8988T (cell line): ENCODE measurements around the gene NR2F1-AS1.
"Not testable (repeated sequence)": the region's sequence is repeated elsewhere in the genome, so short reads cannot be mapped to it uniquely, and the experiment has no call there.

ENCODE experiments used
- DNase-seq: peaks from one replicate; pipeline ENCODE4 v3.0.0; 2011

NR2F1-AS1 gene

DNA sequence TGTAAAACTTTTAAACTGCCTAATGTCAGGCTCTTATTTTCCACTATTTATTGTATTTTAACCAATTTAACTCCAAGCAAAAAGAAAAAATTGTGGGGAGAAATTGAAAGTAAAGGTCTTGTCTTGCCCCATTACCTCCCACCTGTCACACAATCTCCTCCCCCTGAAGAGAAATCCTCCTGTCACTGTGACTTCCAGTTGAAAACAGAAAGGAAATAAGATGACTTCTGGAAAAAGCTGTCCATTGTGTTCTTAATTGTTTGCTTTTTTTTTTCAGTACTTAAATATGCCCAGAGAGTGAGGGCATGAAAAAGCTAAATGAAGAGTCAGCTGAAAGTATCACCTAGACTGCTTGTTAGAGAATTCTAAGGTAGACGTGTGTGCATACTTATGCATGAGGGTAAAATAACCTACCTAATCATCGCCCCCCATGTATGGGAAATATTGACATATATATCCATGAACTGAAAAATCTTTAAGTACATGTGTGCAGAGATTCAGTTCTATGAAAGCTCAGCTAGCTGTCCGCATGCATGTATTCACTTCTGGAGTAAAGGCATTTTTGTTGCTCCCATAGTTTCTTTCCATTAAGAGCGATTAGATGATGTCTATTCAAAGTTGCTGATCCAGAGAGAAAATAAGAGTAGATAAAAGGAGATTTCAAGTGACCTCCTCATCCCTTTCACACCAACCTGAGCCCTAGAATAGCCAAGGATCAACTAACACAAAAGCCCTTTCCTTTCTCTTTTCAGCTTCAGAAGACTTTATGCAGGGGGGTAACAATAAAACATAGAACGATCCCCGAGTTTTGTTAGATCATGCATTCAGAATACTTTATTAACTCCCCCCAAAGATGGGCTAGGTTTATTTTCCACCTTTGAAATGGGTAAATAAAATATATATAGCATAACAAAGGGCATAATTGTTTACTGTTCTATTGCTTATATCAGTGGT is 5.3 kb downstream of the NR2F1-AS1 start:
- no peak for DNase-seq

DNA sequence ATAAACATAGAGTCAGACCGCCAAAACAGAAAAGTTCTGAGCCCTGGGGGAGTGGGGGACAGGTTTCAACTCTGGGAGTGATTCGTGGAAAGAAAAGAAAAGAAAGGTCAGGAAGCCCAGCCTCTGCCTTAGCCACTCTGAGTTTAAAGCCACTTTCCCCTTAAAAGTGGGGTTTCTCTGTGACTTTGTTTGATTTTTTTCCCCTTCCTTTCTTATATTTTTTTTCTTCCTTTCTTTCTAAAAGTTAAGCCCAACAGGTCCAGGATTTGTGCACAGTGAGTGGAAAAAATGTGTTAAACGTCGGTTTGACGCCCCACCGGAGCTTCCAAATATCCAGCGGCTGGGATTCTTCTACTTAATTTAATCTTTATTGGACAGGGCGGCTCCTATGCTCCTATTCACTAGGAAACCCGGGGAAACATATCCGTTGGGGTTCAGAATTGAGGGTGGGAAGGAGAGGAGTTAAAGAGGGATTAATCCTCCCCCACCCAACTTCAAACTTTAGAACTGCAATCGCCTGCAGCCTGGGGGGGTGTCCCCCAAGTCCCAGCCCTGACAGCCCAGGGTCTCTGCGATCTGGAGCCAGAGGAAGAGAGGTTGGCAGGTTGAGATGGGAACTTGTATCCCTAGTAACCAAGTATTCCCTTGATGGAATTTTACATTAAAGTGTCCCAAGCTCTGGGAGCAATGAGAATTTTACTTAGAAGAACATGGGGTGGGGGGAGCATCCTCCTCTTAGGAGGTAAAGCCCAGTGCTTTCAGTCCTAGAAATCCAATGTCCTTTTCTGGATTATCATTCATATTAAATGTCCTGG is 6.3 kb downstream of the NR2F1-AS1 start:
- no peak for DNase-seq

DNA sequence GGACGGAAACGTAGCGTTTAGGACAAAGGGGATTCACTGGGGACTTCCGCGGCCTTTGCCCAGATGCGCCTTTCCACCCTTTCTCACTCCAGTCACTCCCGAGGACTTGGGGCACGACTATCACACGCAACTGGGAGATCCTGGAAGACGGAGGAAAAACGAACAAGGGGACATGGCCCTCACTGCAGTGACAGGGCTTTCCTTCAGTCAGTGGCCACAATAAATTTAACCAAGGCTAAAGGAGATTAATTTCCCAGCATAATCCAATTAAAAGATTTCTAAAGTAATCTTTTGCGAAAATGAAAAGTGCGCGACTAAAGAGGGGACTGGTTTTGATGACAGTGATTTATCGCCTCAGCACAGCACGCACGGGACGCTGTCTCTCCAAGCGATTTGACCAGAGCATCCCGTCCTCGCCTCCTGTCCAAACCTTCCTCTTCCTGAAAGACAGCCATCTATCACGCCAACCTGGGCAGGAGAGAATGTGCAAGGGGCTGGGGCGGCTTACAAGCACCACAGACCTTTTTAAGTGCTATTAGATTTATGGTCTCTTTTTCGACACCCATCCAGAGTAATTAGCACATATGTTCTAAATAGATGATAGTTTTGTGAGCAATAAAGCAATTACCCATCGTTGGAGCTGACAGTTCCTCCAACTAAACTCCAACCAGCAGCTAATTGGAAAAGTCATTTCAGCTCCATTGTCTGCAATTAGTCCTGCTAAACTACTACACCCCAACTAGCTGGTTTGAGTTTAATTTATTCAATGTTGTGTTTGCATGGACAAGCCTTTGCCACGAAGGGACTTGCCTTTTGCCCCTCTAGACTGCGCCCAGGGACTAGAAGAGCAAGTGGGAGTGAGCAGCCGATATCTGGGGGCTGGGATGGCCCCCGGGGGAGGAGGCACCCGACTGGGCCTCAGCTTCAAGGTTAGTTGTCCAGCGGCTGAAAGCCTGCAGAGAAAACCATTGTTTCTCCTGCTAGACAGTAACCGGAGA is 7.4 kb downstream of the NR2F1-AS1 start:
- no peak for DNase-seq

DNA sequence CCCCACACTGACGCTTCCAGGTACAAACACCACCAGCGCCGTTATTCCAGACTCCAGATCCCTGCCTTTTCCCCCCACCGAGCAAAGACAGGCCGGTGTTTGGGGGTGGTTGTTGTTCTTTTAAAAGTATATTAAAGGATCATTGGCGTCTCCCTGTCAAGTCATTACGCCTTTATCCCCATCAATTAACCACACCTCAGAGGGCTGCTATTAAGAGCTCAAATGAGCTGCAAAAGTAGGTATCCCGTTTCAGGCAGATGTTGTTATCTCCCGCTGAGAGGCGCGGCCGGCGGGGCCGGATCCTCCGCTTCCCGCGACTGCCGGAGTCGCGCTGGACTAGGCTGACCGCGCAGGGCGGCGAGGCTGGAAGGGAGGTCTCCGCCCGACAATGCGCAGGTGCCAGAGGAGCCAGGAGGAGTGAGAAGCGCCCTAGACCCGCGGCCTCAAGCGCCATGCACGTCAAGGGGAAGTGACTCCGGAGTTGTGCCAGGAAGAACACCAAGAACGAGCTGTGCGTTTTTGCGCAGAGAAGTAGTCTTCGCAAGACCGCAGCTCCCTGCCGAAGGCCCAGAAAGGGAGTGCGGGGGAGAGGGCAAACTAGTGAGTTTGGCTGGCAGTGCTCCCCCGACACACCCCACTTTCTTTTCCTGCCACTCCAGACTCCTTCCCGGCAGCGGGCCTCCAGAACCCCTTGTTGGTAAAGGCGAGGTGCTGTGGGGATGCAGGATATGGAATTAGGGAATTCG is 8.2 kb downstream of the NR2F1-AS1 start:
- no peak for DNase-seq

DNA sequence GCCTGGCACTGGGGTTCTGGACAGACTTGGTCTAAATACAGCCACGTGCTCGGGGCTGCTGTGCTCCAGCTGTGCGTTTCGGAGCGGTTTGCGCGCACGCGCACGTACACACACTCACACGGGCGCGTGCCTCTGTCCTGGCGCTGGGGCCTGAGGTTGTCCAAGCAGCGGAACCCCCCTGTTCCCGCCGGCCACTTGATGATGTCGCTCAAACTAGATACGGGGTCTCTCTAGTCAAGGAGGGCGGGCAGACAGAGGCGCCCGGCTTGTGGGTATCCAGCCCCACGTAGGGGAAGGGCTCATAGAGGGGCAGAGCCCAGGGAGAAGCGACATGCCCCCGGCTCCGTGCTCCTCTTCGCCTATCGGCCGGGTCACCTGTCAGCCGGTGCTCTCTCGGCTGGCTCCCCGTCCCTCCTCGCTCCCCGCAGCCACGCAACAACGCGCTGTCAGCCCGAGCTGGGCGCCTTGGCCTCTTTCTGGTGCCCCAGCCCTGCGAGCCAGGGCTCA is 8.9 kb downstream of the NR2F1-AS1 start:
- DNase-seq = no peak

DNA sequence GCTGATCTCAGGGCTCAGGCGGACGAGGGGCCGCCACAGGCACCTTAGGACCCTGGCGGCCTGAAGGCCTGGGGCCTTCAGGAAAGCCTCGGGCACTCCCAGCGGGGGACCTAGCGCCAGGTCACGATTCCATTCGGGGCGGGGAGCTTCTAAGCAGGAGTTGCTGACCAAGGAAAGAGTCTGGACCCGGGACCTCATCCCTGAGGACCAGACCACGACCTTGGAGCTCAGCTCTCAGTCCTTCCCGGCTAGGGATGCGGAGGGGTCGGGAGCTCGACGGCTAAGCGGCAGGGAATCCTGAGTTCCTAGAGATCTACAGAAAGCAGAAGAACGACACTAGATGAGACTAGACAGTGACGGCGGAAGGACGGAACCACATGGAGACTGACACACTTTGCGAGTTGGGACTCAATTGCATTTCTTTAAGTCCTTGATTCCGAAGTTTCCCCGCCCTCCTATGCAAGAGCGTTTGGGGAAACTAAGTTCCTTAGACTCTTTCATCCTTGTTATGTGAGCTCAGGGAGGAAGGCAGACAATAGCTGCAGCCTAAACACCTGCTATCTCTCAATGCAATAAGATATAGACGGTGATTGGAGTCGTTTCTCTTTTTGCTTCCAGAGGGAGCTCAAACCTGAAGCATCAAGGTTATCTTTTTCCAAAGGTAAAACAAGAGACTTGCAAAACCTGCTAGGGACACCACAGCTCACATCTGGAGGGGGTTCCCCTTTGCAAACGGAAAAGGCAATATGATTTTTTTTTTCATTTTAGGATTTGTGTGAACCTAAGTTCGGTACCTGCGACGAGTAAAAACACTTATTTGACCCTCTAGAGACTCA is 9.7 kb downstream of the NR2F1-AS1 start:
- DNase-seq = no peak

DNA sequence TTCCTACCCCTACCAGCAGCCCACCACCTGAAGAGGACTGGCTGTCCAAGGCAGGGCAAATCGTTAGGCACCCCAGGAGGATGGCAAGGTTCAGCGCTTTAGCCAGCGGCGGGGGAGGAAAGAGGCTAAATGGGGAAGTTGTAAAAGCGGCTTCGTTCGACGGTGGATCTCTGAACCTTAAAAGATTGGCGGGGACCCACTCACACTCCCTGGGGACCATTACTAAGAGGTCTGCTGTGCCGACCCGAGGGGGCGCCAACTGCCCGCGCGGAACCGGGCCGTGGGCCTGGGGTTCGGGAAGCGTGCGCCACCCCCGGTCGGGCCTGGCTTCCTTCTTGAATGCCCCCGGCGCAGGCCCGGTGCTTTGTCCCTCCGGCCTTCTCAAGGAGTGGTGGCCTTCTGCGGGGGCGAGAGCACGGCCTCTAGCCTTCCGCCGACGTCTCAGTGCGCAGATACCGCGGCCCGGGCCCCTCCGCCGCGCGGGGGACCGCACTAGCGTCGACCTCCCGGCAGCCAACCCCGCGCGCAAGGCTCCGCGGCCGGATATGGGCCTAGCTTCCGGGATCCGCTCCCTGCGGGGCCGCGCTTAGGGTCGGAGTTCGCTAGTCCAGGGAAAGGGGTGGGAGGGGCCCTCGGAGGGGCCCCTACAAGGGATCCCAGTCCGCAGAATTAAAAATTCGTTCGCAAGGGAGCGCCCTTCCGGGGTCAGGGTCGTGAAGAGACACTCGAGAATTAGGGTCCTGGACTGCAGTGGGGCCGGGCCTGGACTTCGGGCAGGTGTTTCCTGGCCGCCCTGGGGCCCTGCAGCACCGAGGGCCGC is 10.5 kb downstream of the NR2F1-AS1 start:
- no peak for DNase-seq

DNA sequence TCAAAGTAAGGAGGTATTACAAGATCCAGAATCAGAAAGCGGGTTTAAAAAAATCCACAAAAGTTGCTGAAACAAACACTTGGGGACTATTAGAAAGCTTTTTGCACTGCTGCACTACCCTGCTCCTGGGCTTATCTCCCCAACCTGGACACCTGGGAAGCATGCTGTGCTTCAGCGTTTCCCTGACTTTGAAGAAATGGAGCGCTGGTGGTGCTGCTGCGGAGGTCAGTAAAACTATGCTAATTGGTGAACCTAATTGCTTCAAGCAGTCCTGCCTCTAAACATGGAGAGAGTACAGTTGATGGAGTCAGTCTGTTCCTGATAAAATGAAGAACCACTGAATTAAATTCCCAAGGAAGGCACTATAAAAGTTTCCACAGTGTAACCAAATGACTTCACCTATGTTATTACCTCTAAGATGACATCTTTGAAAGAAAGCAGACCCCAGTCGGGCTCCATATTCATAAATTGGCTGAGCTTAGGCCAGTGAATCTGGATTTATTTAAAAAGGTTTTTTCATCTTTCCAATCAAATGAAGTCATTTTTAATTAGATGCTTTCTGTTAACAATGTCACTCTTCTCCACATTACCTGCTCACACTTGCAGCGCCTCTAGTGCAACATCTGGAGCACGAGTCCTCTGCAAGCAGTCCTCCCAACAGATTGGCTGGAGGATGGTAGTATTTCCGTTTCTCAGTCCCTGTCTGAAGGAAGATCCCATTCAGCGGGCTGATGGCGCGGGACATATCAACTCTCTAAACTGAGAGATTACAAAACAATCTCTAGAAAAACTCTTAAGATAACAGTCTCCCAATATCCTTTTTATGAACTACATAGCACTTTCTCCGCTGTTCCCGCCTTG is 11.5 kb downstream of the NR2F1-AS1 start:
- DNase-seq = no peak

DNA sequence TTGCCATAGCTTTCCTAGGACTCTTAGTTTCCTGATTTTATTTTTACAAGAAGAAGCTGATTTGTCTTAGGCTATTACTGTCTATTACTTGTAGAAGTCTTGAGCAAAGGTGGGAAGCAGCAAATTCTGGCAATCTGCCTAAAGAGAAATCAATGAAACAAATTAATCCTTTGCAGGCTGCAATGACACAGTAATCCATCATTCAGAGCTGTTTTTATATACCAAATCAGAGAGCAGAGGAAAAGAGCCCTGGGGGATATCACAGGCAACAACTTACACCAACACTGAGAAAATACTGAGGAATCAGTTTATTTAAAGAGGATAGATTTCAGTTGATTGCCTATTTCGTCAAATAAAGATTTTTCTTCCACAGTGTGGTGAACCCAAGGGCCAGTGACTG is 13.6 kb downstream of the NR2F1-AS1 start:
- DNase-seq = no peak

DNA sequence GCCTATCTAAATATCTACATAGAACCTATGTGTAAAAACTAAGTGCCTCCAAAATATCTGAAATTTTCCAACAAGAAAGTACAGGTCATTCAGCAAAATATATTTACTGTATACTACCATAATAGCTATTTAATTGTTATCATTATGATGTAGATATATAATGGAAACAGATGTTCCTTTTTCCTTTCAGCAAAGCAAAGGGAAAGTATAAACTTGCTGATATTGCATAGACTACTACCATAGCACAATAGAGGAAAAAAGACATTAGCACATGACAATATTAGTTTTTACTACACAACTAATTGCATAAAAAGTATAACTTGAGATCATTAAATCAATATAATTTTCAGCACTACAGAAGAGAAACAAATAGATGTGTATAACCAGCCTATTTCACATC is 14.9 kb downstream of the NR2F1-AS1 start:
- no peak for DNase-seq

DNA sequence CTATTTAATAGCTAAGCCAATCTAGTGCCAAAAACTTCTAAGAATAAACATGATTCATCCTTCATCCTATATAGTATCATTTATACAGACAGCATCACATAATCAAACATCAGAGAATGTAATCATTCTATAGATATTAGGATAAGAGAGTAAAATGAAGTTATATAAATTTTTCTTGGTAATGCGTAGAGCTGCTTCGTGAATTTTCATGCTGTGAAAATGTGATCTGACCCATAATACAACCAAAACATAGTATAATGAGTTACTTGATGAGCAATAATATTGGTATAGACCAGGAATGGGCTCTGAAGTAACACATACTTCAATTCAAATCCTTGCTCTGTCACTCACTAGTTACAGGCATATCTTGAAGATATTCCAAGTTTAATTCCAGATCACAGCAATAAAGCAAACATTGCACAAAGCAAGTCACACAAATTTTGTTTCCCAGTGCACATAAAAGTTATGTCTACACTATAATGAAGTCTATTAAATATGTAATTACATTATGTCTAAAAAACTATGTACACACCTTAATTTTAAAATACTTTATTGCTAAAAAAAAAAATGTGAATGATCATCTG is 23.9 kb downstream of the NR2F1-AS1 start:
- no peak for DNase-seq

DNA sequence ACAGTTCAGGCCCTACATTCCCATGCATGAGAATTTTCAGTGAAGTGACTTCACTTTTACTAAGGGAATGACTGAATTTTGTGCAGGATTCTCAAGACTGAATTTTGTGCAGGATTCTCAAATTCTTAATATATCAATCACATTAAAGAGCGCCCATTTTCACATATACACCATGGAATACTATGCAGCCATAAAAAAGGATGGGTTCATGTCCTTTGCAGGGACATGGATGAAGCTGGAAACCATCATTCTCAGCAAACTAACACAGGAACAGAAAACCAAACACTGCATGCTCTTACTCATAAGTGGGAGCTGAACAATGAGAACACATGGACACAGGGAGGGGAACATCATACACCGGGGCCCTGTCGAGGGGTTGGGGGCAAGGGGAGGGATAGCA is 31.4 kb downstream of the NR2F1-AS1 start:
- DNase-seq = not testable (repeated sequence)

DNA sequence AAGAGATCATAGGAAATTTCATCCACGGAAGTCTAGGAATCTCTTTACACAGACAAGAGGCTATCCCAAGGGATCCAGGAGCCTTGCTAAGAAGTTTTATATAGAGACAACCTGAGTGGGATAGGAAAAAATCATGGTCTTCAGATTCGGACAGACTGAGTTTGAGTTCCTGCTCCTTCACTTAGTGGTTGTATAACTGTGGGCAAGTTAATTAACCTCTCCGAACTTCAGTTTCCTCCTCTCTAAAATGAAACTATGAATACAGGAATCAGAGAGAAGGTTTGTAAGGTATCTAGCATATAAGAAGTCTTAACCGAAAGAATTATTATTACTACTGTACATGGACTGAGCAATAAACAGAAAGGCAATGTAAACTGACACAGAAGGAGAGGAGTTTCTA is 35.1 kb downstream of the NR2F1-AS1 start:
- DNase-seq = no peak

DNA sequence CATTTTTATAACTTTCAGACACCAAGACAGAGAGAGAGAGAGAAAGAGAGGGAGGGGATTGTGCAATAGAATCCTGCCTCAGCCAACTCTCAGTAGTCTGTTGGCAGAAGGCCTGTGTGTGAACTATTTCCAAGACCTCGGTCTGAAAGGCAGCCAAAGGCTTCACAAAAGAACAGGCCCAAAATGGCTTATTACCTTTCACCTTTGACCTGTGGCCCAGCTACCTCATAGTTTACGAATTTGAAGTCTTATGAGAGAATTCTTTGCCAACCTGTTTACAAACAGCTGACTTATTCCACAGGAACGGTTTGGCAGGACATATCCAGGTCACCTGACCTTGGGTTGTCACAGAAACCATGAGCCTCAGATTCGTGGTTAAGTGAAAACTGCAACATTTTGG is 48.6 kb downstream of the NR2F1-AS1 start:
- DNase-seq = no peak

DNA sequence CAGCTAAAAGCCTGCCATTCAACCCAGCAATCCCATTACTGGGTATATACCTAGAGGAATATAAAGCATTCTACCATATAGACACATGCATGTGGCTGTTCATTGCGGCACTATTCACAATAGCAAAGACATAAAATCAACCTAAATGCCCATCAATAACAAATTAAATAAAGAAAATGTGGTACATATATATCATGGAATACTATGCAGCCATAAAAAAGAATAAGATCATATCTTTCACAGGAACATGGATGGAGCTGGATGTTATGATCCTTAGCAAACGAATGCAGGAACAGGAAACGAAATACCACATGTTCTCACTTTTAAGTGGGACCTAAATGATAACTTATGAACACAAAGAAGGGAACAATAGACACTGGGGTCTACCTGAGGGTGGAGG is 59.2 kb downstream of the NR2F1-AS1 start:
- DNase-seq = not testable (repeated sequence)

DNA sequence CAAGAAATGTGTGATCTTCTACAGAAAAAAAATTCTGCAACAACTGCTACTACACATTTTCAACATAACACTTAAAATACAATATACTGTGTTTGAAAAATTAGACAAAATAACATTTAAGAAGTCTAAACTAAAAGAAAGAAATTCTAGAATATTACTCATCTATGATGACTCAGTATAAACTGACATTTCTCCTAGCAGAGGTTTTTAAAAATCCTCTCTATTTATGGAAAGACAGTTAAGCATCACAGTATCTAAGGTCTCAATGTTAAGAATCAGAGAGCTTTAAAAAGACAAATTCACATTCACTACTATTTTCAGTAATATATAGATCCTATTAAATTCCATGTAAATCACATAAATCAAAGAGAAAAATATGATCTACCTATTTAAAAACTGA is 61.3 kb downstream of the NR2F1-AS1 start:
- no peak for DNase-seq

DNA sequence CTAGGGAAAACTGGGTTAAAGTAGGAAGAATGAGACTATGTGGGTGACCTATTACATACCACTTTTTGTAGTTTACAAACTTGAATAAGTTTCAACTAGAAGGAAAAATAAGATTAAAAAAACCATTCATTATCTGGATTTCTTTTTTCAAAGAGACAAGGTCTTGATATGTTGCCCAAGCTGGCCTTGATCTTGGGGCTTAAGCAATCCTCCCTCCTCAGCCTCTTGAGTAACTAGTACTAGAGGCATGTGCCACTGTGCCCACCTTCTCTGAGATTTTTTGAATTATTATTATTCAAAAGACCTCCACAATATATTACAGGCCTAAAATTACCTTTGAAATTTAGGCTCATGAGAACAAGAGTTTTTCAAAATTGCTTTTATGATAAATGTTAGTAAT is 63.2 kb downstream of the NR2F1-AS1 start:
- DNase-seq = no peak

DNA sequence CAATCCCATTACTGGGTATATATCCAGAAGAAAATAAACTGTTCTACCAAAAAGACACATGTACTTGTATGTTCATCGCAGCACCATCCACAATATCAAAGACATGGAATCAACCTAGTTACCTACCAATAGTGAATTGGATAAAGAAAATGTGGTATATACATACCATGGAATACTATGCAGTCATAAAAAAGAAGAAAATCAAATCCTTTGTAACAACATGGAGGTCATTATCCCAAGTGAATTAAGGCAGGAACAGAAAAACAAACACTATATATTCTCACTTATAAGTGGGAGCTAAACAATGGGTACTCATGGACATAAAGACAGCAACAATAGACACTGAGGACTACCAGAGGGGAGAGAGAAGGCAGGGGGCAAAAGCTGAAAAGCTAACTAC is 67.7 kb downstream of the NR2F1-AS1 start:
- DNase-seq = no peak
